Inferior parietal cortex (tissue), 1 donor: ENCODE results near the gene ZSWIM8.

Experiments used
- DNase-seq: peaks from one replicate; pipeline ENCODE4 v3.0.0-alpha.2; 2016; ENCODE audit errors: extremely low spot score

The ZSWIM8 gene

DNA sequence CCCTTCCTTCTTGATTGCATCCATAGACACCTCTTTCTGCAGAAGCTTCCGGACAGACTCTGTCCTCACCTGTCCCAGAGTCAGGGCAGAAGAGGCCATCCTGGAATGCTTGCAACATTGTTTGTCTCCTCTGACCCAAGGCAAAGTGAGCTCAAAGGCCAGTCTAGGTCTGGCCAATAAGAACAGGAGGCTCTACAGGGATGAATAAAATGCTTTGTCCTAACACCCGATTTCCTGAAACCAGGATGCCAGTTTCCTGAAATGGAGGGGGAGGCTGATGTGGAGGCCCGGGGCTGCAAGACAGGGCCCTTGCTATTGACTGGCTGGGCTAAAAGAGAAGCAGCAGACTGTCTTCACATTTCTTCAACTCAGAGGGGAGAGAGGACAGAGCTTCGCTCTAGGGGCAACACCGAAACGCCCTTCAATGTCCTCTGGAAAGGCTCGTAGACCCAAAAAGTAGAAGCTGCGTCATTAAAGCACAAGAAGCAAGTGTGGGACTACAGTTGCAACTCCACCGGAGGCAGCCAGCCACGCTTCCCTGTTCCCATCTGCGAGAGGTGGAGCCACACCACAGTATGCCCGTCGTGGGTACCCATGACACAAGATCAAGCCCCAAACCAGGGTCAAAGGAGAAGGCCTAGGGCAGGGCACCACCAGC lies 55.1 kb downstream of the ZSWIM8 start:
- DNase-seq: no peak

- no peak for DNase-seq
These were observed 55.6 kb downstream of the ZSWIM8 start for GRCh38 chr10:73841061-73841421.

DNA sequence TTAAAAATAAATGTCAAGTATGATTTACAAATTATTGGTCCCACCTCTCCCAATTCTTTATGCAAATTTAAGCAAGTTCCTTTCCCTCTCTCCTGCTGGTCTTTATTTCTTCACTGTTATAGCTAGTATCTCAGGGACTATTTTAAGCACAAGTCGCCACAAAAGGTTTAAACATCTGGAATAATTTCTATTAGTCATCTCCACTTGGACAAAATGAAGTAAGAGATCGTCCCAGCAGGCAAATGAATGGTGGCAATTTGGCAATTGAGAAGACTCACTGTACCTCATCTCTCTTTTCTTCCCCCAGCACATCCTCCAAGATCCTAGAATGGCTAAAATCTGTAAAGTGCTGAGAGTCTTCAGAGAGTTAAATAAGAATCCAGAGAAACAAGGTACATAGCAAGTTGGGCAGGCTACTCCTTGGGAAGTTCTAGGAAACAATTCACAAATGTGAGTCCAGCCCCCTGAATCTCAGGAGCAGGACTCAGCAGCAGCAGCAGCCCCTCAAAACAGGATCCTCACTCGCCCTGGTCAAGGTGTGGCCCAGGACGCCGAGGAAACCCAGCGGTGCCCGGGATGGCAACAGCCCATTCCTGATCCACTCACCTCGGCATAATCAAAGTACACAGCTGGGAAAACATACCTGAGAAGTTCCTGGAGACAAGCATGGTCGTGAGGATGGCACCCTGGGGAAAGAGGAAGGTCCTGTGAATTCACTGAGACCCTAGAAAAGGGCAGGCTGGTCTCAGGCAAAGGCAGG lies 56.3 kb downstream of the ZSWIM8 start:
- DNase-seq: no peak

DNA sequence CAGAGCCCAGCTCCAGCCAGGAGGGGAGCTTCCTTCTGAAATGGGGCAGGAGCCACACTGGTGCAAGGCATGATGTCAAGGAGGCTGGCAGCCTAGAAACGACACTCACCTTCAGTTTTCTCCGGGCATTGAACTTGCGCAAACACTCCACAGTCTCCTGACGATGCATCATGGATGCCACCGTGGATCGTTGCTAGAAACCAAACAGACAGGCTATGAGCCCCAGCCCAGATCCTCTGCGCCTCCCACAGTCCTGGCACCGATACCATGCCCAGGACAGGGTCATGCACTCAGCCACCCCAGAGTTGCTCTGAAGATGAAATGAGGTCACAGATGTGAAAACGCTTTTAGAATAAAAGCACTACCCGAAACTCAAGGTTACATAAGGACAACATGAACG lies 56.9 kb downstream of the ZSWIM8 start:
- DNase-seq: no peak

GRCh38 chr10:73843261-73843660 lies 57.9 kb downstream of the ZSWIM8 start:
- no peak for DNase-seq

GRCh38 chr10:73847031-73847430 lies 61.6 kb downstream of the ZSWIM8 start:
- DNase-seq: no peak

DNA sequence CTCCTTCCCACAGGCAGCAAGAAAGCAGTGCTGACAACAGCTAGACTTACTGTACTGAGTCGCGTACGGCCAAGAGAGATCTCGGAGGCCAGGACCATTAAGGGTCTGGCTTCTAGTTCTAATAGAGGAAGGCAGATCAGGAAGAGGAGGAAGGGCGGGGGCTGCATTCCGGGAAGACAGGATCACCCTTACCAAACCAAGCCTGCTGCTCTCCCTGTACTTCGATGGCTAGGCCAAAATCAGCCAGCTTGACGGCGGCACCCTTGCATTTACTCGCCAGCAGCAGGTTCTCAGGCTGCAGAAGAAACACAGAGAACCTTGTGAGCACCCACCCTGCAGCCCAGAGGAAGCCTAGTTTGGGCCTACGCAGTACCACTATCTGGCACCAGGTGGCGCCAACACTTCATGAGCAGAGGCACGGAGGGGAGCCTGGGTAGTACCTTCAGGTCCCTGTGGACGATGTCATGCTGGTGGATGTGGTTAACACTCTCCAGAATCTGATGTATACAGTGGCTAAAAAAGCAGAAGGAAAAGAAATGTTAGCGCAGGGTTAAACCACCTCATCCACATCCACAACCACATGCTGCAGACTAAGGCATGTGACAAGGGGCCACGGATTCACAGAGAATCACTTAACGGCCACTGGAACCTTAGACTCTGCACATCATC lies 63.5 kb downstream of the ZSWIM8 start:
- peak; percentile 92 for DNase-seq

DNA sequence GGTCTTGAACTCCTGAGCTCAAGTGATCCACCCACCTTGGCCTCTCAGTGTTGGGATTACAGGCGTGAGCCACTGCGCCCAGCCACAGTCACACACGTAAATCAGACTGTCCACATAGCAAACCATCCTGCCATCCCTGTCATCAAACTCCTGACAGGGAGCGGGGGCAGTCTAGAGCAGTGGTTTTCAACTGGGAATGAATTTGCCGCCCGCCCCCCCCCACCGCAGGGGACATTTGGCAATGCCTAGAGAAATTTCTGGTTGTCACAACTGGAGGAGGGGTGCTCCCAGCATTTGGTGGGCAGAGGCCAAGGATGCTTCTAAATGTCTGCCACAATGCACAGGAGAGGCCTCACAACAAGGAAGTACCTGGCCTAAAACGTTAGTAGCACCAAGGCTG lies 64.8 kb downstream of the ZSWIM8 start:
- no peak for DNase-seq

- no peak for DNase-seq
These were observed 65.6 kb downstream of the ZSWIM8 start for GRCh38 chr10:73850863-73851461.
